Testis (tissue), 2 donors: ENCODE measurements around the gene ZNF683.

ENCODE experiments used
- CTCF ChIP-seq, 3 experiments: fragments of 450-650 bp in 2 of 3; fragments of 200-600 bp in 1 of 3; sonication (generic) in 1 of 3; IDR thresholded peaks; one replicate each; pipeline ENCODE4 v1.5.1; 2016 to 2019; ENCODE audit warnings: antibody characterized with exemption in 3 of 3, mild to moderate bottlenecking in 2 of 3, moderate library complexity in 1 of 3
- POLR2A ChIP-seq: fragments of 450-650 bp; IDR thresholded peaks from one replicate; pipeline ENCODE4 v1.6.1; 2017; ENCODE audit warnings: antibody characterized with exemption, mild to moderate bottlenecking, moderate library complexity

DNA sequence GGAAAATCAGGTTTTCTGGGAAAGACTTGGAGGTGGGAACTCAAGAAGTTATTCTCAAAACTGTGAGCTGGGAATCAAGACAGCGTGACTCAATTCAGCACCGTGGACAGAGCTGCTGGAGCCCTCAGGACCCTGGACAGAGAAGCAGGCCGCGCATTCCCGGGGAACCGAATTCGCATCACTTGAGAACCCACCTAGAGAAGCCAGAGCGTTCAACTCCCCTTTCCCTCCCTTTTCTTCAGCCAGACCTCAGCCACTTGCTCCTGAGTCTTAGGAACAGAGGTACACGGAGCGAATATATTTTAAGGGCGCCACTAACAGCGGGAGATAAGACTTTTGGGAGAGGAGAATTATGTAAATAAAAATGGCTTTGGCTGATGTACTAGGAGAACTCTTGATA lies 36.1 kb upstream of the ZNF683 start:
- TF ChIP-seq CTCF (IDR thresholded peaks at IDR 0.05) (no peak), POLR2A (no peak)
